Measurements from ENCODE around the gene RUNX1. TPM values are rescaled to one million over a fixed set of nuclear protein-coding genes. Genes with fewer than 3 reads are reported as not detected.

RUNX1 gene
- polyA plus RNA-seq, 1 of the 3 experiments (the other 2 are of a cell fraction), result 17.1 TPM

GRCh38 chr21:35063428-35064172 is 14.5 kb upstream of the RUNX1 start:
- H4K20me1 ChIP-seq (ENCODE audit: insufficient read depth), result no peaks in the 10 kb centered on the region
- no peaks in the 10 kb centered on the region for H3K36me3 ChIP-seq (replicated peaks in 1 of 2; ENCODE audit: control insufficient read depth in 1 of 2, insufficient read depth in 2 of 2, low read length in 1 of 2)
- ChIA-PET CTCF (interaction anchor here (0.9 kb wide), 1 partner anchor 23 kb away, joined by 3 read pairs; no protein-coding TSS in a partner anchor), POLR2A (no interaction called here)
- H3K79me2 ChIP-seq (ENCODE audit: insufficient read depth), result no peaks in the 10 kb centered on the region
- H3K27ac ChIP-seq (ENCODE audit: low read depth in 2 of 2, low read length in 1 of 2), result no peak overlapping the region
- H3K4me3 ChIP-seq (ENCODE audit: low read depth in 2 of 2, low read length in 1 of 2), result no peak overlapping the region
- WGBS (ENCODE audit: low lambda C conversion rate), result 69% methylated on average over 6 of the region's 6 CpGs
- no peaks in the 10 kb centered on the region for H3K27me3 ChIP-seq (ENCODE audit: insufficient read depth)
- no peak for DNase-seq
- H3K4me1 ChIP-seq (ENCODE audit: control insufficient read depth in 1 of 2, insufficient read depth in 2 of 2, low read depth in 1 of 2, low read length in 1 of 2), result no peaks in the 10 kb centered on the region
- H2AFZ ChIP-seq (ENCODE audit: low read depth), result no peak overlapping the region
- H3K9me3 ChIP-seq, result no peaks in the 10 kb centered on the region
- H3K9me2 ChIP-seq, result no peaks in the 10 kb centered on the region
- H3F3A ChIP-seq (replicated peaks; ENCODE audit: insufficient read depth), result peaks cover 3% of the 10 kb centered on the region
- H3K4me2 ChIP-seq, result no peak overlapping the region
- no peak overlapping the region for H3K9ac ChIP-seq
- TF ChIP-seq REST (IDR thresholded peaks at IDR 0.05; ENCODE audit: low read depth, low read length) (no peak), POLR2AphosphoS5 (IDR thresholded peaks at IDR 0.05; ENCODE audit: low read depth, low read length) (no peak)

- DNase-seq, result no peak
- H3K9me3 ChIP-seq, result no peaks in the 10 kb centered on the region
- H4K20me1 ChIP-seq (ENCODE audit: insufficient read depth), result no peaks in the 10 kb centered on the region
- no peak overlapping the region for H3K4me3 ChIP-seq (ENCODE audit: low read depth in 2 of 2, low read length in 1 of 2)
- no peak overlapping the region for H2AFZ ChIP-seq (ENCODE audit: low read depth)
- H3K79me2 ChIP-seq (ENCODE audit: insufficient read depth), result no peaks in the 10 kb centered on the region
- TF ChIP-seq REST (IDR thresholded peaks at IDR 0.05; ENCODE audit: low read depth, low read length) (no peak), USF1 (IDR thresholded peaks at IDR 0.05; ENCODE audit: borderline replicate concordance, low read depth) (no peak), RFX5 (IDR thresholded peaks at IDR 0.05; ENCODE audit: low read length) (no peak), YY1 (IDR thresholded peaks at IDR 0.05; ENCODE audit: low read depth) (no peak), GATA2 (CRISPR knock-in tag; IDR thresholded peaks at IDR 0.05) (no peak), FOSL2 (IDR thresholded peaks at IDR 0.05; ENCODE audit: borderline replicate concordance, low read depth) (no peak), SMC3 (IDR thresholded peaks at IDR 0.05; ENCODE audit: low read depth, low read length) (no peak), EP300 (IDR thresholded peaks at IDR 0.05; ENCODE audit: borderline replicate concordance in 1 of 2, low read depth in 1 of 2, low read length in 1 of 2) (no peak), NRF1 (IDR thresholded peaks at IDR 0.05; ENCODE audit: low read depth, low read length) (no peak)
- TF ChIP-seq, protein P1, sequence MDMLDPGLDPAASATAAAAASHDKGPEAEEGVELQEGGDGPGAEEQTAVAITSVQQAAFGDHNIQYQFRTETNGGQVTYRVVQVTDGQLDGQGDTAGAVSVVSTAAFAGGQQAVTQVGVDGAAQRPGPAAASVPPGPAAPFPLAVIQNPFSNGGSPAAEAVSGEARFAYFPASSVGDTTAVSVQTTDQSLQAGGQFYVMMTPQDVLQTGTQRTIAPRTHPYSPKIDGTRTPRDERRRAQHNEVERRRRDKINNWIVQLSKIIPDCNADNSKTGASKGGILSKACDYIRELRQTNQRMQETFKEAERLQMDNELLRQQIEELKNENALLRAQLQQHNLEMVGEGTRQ (IDR thresholded peaks at IDR 0.05; ENCODE audit: borderline replicate concordance, low read depth, low read length), result no peak
- ChIA-PET CTCF (no interaction called here), POLR2A (no interaction called here)
- no peaks in the 10 kb centered on the region for H3K4me1 ChIP-seq (ENCODE audit: control insufficient read depth in 1 of 2, insufficient read depth in 2 of 2, low read depth in 1 of 2, low read length in 1 of 2)
- H3K9me2 ChIP-seq, result no peaks in the 10 kb centered on the region
- H3F3A ChIP-seq (replicated peaks; ENCODE audit: insufficient read depth), result no peaks in the 10 kb centered on the region
- no peaks in the 10 kb centered on the region for H3K27me3 ChIP-seq (ENCODE audit: insufficient read depth)
- WGBS (ENCODE audit: low lambda C conversion rate), result 76% methylated on average over 3 of the region's 3 CpGs
- H3K9ac ChIP-seq, result no peak overlapping the region
- no peak overlapping the region for H3K27ac ChIP-seq (ENCODE audit: low read depth in 2 of 2, low read length in 1 of 2)
- H3K36me3 ChIP-seq (replicated peaks in 1 of 2; ENCODE audit: control insufficient read depth in 1 of 2, insufficient read depth in 2 of 2, low read length in 1 of 2), result no peaks in the 10 kb centered on the region
- H3K4me2 ChIP-seq, result no peak overlapping the region
These were observed 12.9 kb upstream of the RUNX1 start for GRCh38 chr21:35062016-35062415.
